NCI-H748 treated with DMSO at 0.1 percent for 48 hours (cell line): ENCODE results near the gene SLC35G1.

ENCODE experiments used
- DNase-seq: peaks from one replicate; lab custom pipeline; 2025; lab: John Stamatoyannopoulos, UW

Gene SLC35G1, protein sequence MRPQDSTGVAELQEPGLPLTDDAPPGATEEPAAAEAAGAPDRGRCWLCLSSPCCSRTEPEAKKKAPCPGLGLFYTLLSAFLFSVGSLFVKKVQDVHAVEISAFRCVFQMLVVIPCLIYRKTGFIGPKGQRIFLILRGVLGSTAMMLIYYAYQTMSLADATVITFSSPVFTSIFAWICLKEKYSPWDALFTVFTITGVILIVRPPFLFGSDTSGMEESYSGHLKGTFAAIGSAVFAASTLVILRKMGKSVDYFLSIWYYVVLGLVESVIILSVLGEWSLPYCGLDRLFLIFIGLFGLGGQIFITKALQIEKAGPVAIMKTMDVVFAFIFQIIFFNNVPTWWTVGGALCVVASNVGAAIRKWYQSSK

DNA sequence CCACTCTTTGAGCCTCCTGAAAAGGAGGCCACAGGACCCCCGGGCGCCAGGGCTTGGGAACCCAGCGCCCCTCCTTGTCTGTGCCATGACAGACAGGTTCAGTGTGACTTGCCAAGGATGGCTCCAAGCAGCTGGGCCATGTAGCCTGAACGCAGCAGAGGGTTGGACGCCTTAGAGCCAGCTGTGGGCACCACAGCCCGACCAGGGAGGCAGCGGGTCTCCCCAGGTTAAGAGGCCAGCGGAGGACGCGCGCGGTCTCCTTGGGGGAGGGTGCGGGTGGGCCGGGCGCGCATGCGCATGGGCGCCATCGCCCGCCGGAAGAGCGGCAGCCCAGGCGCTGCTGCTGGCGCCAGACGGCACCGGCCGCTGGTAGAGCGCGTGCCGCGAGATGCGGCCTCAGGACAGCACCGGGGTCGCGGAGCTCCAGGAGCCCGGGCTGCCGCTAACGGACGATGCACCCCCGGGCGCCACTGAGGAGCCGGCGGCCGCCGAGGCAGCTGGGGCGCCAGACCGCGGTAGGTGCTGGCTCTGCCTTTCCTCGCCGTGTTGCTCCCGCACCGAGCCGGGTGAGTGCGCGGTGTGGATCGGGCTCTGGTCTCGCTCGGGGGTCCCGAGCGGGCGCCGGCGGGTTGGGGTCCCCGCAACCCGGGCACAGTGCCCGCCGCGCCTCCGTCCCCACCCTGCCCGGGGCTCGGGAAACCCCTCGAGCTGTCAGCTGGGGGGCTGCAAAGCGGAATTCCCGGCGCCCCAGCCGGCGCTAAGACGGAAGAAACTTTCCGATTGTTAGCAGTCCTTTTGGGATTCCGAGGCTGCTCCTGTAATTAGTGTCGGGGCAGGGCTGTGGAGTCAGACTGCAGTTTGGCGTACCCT is at the start of gene SLC35G1:
SLC35G1 (plus strand) TSS at position 333 of the 870 bp plus-strand sequence; CDS start at position 389, 56 bp downstream.
- peak; percentile 16 for DNase-seq

GRCh38 chr10:93844979-93845626 is 48.7 kb upstream of the SLC35G1 start:
- no peak for DNase-seq

DNA sequence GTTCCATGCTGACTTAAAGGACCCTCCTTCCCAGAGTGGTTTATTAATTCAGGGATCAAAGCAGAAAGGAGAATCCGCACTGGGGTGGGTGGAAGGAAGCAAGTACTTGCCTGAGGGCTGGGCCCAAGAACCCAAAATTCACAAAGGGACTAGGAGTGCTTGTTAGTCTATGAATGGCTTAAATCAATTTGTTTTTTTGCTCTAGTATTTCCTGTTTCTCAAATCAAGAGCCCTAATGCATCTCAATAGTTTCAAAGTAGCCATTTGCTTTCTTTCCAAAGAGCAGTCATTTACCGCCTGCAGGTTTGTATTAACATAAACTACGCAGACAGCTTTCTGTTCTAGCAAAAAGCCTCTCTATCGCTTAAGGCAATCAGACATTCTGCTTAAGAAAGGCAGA is 44.2 kb upstream of the SLC35G1 start:
- no peak for DNase-seq

DNA sequence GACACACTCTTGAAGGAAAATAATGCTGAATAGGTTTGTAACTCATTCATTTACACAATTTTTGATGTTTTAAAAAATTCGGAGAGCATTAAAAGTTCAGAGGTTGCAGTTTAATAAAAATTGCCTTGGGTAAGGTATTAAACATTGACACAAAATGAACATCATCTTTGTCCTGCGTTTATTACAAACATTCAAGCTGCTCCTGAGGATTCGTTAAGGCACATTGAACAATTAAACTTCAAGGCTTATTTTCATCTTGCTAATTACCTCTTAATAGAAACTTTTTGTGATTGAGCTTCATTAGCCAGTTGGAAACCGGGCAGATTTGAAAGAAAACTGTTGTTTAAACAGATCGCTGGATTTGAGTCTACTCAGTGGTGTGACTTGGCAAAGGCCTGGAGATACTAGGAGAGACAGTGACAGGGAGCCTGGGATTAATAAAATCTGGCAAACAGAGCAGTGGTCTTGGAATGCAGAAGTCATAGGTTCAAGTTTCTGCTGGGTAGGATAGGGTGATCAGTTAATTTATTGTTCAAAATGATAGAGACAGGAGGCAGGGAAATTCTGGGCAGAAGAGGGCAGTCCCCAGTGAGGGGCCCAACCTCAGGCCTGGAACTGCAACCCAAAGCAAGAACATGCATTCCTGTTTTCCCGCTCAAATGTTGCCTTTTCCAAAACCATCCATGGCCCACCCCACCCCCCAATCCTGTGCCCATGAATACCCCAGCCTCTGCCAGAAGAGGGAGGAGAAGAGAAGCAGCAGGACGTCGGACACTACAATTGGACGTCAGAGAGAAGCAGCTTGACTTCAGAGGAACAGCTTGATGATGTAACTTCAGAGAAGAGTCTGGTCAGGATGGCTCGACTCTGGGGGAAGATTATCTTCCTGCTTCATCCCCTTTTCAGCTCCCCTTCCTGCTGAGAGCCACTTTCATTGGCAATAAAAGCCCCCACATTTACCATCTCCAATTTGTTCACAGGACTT is 43.5 kb upstream of the SLC35G1 start:
- no peak for DNase-seq

GRCh38 chr10:93851169-93851568 is 42.6 kb upstream of the SLC35G1 start:
- DNase-seq: no peak

DNA sequence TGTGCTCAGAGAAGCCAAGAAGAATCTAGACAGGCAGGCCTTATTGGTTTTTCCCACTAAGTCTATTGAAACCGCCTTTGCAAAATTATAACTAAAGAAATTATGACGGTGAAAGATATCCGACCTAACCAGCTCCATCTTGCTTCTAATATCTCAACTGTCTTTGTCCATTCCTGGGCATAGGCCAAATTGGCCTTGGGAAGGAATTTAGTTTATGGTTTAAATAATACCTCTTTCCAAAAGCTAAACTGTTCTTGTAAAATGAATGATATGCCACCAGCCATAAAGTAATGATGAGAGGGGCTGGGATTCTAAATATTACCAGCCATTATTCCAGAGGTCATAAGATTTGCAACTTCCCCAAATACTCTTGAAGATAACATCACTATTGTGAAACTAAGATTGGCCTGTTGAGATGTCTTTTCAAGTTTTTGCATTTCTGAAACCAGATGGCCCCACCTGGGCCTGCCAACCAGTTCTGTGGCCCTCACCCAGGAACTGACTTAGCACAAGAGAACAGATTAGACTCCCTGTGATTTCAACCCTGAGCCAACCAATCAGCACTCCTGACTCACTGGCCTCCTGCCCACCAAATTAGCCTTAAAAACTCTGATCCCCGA is 41.2 kb upstream of the SLC35G1 start:
- no peak for DNase-seq

GRCh38 chr10:93854975-93855374 is 38.8 kb upstream of the SLC35G1 start:
- DNase-seq: no peak

- DNase-seq: no peak
Measured at GRCh38 chr10:93856349-93857145, 37.2 kb upstream of the SLC35G1 start.

DNA sequence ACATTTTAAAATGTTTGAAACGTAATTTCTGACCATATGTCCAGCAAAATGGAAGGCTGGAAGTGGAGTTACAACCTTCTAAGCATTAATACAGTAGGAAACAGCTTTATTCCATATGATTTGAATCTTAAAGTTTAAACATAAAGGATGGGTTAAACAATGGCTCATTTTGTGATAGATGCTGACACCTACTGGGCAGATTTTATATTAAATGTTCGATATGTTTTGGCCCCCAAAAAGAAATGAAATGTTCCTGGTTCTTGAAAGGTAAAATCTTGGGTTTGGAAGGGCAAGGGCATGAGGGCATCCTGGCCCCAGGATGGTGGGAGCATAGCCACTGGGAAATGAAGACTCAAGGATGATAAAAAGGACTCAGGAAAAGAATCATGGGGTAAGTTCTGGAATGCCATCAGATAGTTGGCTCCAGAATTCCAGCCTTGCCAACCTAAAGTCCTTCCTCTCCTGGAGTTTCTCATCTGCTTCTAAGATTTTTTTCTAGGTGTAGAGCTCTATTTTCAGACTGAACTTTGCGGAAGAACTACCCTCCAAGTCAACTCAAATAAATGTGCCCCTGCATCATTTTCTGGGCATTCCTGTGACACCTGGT is 34.6 kb upstream of the SLC35G1 start:
- no peak for DNase-seq

DNA sequence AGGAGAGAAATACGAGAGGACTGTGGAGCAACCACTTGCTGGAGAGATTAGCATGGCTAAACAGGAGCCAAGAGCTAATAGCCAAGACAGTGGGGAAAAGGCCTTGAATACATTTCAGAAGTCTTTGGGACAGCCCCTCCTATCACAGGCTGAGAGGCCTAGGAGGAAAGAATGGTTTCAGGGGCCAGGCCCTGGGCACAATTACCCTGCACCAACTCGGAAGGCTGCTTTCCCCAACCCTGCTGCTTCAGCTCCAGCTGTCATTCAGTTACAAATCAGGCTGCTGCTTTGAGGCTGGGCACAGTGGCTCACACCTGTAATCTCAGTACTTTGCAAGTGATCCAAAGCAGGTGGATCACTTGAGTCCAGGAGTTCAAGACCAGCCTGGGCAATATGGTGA is 32.0 kb upstream of the SLC35G1 start:
- DNase-seq: no peak

DNA sequence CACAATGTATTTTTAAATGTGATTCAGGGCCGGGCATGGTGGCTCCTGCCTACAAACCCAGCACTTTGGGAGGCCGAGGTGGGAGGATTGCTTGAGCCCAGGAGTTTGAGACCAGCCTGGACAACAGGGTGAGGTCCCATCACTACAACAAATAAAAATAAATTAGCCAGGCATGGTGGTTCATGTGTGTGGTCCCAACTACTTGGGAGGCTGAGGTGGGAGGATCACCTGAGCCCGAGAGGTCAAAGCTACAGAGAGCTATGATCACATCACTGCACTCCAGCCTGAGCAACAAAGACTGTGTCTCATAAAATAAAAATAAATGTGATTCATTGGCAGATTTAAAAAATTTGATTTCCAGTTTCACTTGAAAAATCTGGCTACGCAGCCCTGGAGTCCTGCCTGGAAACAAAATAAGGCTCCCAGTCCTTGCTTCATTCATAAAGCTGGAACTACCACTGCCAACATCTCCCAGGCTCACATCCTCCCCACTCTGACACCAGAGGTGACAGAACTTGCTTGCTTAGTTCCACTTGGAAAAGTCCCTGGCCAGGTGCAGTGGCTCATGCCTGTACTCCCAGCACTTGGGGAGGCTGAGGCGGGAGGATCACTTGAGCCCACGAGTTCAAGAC is 27.9 kb upstream of the SLC35G1 start:
- no peak for DNase-seq

DNA sequence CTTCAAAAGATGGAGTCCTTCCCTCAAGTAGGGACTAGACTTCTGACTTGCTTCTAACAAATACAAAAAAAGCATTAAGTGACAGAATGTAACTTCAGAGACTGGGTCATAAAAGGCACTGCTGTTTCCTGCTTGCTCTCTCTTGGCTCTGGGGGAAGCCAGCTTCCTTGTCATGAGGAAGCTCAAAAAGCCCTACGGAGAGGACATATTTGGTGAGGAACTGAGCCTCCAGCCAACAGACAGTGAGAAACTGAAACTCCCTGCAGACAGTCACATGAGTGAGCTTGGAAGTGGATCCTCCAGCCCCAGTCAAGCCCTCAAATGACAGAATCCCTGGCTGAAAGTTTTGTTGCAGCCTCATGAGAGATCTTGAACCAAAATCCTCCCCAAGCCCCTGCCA is 26.3 kb upstream of the SLC35G1 start:
- DNase-seq: no peak

- no peak for DNase-seq
Measured at GRCh38 chr10:93871671-93872204, 22.0 kb upstream of the SLC35G1 start.

DNA sequence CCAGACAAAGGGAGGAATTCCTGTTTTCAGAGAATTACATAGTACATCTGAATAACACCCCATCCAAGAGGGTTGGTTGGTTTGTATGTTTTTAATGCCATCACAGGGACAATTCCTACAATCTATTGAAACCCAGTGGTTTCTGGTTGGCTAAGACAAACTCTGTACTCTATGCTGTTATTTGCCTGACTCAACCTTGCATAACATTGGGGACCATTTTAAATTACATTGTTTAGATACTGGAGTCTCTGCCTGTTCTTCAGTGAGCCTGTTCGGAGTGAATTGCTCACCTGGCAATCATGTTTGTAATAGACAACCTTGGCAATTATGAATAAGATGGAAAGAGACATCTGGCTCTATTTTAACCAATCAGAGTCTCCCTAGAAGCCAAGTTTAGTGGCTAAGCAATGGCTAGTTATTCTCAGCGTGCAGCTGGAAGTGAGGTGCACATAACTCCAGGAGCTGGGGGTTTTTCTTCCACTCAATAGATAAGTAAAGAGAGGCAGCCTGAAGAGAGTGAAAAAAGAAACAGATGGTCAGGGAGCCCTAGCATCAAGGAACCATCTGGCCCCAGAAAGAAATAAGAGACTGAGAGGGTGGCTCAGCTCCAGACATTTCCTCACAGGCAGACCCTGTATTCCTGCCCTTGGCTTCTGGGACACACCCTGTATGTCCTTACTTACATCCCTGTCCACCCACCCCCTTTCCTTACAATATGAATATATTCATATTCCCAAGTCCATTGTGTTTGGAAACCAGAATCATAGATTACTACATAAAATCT is 21.2 kb upstream of the SLC35G1 start:
- no peak for DNase-seq

GRCh38 chr10:93873420-93874115 is 20.2 kb upstream of the SLC35G1 start:
- DNase-seq: no peak

DNA sequence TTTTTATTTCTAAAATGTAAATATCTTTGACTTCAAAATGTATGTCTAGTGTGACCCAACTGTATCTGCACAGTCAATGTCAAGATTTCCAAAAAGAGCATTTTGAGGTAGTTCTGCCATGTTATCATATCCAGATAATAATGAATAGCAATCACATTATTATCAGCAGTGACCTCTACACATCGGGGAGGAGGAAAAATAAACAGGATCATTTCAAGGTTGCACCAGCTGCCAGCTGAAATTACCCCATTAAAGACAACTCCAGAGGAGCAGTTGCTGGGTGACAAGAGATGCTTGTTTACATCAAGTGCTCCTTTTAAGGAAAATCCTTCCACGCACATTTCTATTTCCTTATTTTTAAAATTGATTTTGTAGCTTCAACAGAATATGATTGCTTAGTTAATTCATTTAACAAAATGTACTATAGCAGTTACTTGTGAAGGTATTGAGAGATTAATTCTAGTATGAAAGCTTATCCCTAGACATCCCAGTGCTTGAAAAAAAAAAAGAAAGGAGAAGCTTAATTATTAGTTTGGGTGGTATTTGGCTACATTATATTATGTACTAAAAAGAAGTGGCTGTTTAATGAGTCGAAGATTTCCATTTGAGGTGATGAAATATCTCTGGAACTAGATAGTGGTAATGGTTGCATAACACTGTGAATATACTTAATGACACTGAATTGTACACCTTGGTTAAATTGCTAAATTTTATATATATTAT is 19.3 kb upstream of the SLC35G1 start:
- DNase-seq: peak; percentile 7

- no peak for DNase-seq
Measured at GRCh38 chr10:93875032-93875358, 18.8 kb upstream of the SLC35G1 start.
